Renal cortical epithelial cell (primary cell): ENCODE measurements around the gene VSTM2L. TPM values are rescaled to one million over a fixed set of nuclear protein-coding genes. Genes with fewer than 3 reads are reported as not detected.

Experiments
- DNase-seq: peaks from one replicate; pipeline ENCODE4 v3.0.0-alpha.2; 2011; ENCODE audit warnings: low read depth
- total RNA-seq: library from RNA; depleted of rRNA; stranded (reverse); fragments of >200 nt; gene quantifications from 2 replicates; pipeline ENCODE4 v1.2.3, GENCODE V29; 2014

VSTM2L gene
- total RNA-seq, 1 donor from 2014 or later, result 12.7 TPM

DNA sequence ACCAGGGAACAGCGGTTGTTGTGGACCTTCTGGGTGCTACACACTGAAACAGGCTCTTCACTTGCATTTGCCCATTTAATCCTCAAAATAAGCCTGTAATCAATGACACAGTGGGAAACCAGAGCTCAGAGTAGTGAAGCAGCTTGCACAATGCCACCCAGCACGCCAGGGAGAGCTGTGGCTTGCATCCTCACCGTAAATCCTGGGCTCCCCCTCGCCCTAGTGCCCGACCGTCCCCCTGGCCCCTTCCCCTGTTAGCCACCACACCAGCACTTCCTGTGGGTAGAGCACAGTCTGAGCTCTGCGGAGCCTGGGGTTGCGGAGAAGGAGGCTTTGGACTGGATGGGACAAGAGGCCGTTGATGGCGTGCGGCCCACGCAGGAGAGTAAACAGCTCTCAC, 14.5 kb downstream of the VSTM2L start:
- DNase-seq, result no peak

DNA sequence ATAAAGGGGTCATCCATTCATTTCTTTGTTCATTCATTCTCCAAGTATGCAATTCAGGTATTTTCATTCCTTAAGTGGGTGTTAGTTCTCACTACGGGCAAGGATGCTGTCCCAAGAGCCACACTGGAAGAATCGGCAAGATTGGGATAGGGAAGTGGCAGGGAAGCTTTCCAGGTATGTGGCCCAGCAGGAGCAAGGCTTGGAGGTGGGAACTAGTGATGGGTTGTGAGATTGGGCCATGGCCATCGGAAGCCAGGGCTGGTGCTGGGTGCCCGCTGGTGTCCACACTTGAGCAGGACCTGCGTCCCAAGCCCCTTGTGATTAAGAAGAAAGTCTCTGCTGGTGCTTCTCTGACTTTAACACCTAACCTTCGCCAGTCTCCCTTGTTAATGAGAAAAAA, 15.1 kb downstream of the VSTM2L start:
- DNase-seq, result no peak

- DNase-seq, result no peak
These were observed 16.6 kb downstream of the VSTM2L start for GRCh38 chr20:37919389-37920040.

GRCh38 chr20:37920270-37920669, 17.3 kb downstream of the VSTM2L start:
- no peak for DNase-seq

DNA sequence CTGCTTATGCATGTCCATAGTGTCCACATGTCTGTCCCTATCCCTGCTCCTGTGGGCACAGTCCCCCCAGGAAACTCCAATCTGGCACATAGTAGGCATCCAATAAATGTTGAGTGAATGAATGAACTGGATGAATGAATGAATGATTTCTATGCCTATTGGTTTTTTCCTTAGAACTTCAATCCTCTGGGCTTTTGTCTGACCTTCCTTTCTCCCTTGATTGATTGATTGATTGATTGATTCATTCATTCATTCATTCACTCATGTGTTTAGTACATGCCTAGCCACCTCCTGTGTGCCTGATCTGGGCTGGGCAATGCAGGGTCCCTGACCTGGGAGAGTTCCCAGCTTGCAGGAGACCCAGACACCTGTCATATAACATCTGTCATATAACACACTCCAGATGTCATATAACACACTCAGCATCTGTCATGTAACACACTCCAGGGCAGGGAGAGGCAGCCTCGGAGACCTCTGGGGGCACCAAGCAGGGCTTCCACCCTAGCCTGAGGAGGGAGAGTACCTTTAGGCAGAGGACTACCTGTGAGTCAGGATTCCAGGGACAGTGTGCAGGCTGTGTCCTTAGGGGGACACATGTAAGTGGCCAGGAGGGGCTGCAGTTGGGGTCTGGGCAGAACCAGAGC, 17.9 kb downstream of the VSTM2L start:
- DNase-seq, result no peak

DNA sequence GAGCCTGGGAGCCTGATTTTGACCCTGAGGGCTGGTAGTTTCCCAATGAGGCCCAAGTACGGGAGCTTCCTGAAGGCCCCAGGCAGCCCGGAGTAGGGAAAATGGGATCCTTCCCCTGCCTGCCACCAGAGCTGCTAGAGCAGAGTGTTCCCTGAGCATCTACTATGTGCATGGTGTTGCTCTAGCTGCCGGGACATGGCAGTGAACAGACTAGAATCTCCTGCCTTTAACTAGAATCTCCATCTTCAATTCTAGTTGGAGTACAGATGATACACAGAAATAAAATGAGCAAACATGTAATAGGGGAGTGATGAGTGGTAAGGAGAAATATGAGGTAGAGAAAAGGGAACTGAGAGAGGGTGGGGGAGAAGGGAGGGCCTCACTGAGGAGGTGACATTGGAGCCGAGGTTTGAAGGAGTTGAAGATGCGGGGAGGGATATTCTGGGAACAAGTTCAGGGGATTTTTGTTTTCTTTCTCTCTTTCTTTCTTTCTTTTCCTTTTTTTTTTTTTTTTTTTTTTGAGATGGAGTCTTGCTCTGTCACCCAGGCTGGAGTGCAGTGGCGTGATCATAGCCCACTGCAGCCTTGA, 18.5 kb downstream of the VSTM2L start:
- DNase-seq, result no peak

DNA sequence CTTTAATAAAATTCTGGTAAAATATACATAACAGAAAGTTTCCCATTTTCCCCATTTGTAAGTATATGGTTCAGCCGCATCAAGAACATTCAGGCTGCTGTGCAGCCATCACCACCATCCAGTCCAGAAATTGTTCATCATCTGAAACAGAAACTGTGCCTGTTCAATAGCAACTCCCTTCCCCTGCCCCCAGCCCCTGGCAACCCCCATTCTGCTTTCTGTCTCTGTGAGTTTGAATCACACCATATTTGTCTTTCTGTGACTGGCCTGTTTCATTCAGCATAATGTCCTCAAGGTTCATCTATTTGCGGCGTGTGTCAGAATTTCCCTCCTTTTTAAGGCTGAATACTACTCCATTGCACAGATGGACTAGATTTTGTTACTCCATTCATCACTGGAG, 19.1 kb downstream of the VSTM2L start:
- DNase-seq, result no peak

- no peak for DNase-seq
These were observed 22.6 kb downstream of the VSTM2L start for GRCh38 chr20:37925265-37926165.

- DNase-seq, result no peak
These were observed 23.7 kb downstream of the VSTM2L start for GRCh38 chr20:37926612-37927011.

GRCh38 chr20:37927410-37928095, 24.6 kb downstream of the VSTM2L start:
- no peak for DNase-seq

DNA sequence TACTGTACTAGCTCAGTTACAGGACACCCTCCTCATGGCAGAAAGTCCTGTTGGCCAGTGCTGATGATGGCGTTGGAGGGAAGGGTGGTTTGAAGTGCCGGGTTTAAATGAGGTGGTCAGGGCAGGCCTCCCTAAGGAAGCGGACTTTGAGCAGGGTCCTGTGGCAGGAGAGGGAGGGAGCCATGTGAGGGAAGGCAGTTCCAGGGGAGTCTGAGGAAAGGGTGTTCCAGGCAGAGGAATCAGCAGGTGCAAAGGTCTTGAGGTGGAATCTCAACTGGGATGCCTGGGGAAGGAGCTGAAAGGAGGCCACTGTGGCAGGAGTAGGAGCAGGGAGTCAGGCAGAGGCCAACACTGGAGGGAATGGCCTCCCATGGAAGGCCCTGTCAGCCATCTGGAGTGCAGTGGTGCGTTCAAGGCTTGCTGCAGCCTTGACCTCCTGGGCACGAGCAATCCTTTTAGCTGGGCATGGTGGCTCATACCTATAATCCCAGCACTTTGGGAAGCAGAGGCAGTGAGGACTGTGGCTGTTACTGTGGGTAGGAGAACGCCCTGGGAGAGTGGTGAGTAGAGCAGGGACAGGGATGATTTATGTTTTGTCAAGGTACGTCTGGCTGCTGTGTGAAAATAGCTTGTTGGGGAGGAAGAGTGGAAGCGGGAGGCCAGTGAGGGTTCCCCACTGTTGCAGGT, 26.2 kb downstream of the VSTM2L start:
- no peak for DNase-seq

GRCh38 chr20:37929683-37930014, 26.7 kb downstream of the VSTM2L start:
- DNase-seq, result no peak

DNA sequence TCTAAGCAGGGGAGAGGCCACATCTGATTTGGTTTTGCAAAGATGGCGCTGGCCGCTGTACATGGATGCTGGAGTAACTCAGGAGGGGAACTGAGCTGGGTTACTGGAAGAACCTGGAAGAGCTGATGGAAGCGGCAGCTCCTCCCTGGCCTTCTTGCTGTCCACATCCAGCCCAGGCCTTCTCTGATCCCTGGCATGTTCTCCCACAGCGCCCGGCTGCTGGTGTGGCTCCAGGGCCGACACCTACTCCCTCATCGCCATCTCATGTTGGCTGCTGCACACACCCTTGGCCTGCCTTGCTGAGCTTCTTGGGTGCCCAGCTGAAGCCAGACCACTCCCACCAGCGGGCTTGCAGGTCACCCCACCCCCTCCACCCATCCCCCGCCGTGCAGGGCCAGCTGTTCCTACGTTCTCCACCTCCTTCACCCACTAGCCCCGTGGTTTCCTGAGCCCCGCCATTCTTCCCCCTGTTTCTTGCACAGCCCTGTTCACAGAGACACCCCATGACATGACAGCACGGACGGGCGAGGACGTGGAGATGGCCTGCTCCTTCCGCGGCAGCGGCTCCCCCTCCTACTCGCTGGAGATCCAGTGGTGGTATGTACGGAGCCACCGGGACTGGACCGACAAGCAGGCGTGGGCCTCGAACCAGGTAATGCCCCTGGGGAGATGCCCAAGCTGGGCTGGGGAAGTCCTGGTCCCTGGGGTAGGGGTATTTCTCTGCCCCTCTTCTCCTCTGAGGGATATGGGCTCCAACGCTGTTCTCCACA, 28.4 kb downstream of the VSTM2L start:
- DNase-seq, result no peak

DNA sequence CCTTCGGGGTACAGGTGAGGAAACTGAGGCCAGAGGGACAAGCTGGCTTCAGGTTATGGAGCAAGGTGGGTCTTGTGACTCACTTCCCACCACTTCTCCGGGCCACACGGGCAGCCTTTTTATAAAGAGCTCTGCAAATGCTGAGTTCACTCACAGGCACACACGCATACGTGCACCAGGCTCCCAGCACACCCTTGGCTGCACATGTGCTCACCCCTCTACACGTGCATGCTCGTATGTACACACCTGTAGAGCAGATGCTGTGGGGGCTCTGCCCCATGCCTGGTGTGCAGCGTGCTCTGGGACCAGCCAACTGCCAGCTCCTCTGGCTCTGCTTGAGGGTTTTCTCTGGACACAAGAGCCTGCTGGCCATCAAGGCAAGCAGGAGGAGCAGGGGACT, 29.1 kb downstream of the VSTM2L start:
- no peak for DNase-seq

- DNase-seq, result peak; percentile 21
These were observed 30.0 kb downstream of the VSTM2L start for GRCh38 chr20:37932919-37933318.

- DNase-seq, result no peak
These were observed 31.1 kb downstream of the VSTM2L start for GRCh38 chr20:37933786-37934633.

DNA sequence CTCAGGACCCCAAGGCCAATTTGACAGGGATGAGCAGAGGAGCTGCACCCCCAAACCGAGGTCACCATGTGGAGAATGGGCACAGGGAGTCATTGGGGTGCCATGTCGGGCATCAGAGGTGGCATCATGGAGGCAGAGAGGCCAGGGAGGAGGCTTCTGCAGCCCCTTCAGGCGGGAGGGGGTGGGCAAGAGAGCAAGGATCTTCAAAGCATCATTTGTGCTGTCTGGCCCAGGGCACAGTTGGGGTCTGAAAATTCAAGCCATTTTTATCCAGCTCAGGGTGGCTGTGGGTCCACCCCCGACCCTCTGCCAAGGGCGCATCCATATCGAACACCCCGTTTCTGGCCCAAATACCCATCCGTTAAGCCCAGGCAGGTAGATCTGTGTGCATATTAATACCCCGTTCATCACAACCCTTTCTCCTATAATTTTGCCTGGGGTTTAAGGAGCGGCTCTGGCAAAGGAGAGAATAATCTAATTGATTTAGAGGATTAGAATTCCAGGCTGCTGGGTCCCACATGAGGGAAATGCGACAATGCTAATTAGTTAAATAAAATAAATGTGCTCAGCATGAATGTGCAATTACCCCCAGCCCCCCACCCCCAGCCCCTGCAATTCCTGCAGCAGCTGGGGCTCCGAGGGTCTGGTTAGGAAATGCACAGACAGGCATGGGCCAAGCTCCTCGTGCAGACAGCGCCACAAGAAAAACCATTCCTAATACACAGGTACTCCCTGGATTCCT, 31.9 kb downstream of the VSTM2L start:
- DNase-seq, result no peak

- no peak for DNase-seq
These were observed 32.5 kb downstream of the VSTM2L start for GRCh38 chr20:37935435-37935834.

- DNase-seq, result no peak
These were observed 33.1 kb downstream of the VSTM2L start for GRCh38 chr20:37936041-37936440.
